ENCODE results near the gene TIMP1.

Gene TIMP1

GRCh38 chrX:47578692-47579091 is 3.5 kb upstream of the TIMP1 start:
- Mint-ChIP-seq H3K27me3 (peaks cover 21% of the 10 kb centered on the region), H3K9me3 (no peaks in the 10 kb centered on the region), H3K36me3 (ENCODE audit: low read depth) (peaks cover 7% of the 10 kb centered on the region), H3K4me3 (no peak overlapping the region), H3K27ac (peak overlapping the region; percentile 79), H3K4me1 (ENCODE audit: low read depth) (peaks cover 61% of the 10 kb centered on the region)
- intact Hi-C loops (cut with micrococcal nuclease): no loop called here

- H3K36me3 Mint-ChIP-seq (ENCODE audit: low read depth): peaks cover 14% of the 10 kb centered on the region
- peaks cover 16% of the 10 kb centered on the region for H3K27me3 Mint-ChIP-seq
- peak overlapping the region; percentile 59 for H3K4me3 Mint-ChIP-seq
- H3K27ac Mint-ChIP-seq: peak overlapping the region; percentile 79
- H3K4me1 Mint-ChIP-seq (ENCODE audit: low read depth): peaks cover 67% of the 10 kb centered on the region
- intact Hi-C loops (cut with micrococcal nuclease): no loop called here
- H3K9me3 Mint-ChIP-seq: no peaks in the 10 kb centered on the region
Observed at GRCh38 chrX:47579537-47579936, 2.7 kb upstream of the TIMP1 start.

DNA sequence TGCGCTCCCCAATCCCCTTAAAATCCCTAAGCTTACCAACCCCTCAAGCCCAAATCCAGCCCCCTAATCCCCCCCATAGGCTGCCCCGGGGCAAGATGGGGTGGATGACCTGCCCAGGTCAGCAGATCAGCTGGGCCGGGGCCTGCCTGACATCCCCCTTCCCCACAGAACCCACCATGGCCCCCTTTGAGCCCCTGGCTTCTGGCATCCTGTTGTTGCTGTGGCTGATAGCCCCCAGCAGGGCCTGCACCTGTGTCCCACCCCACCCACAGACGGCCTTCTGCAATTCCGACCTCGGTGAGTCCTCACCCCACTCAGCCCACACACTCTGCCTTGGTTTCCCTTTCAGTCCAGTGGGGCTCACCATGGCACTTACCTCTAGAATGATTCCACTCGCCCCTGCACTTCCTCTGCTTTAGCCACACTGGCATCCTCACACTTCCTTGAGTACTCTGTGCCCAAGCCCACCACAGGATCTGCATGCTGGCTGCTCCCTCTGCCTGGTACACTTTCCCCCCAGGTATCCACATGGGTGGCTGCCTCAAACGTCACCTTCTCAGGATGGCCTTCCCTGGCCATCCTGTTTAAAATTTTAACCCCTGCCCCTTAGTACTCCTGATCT is 1.1 kb downstream of the TIMP1 start:
- intact Hi-C loops (cut with micrococcal nuclease): loop anchor here (5.0 kb wide), 1 partner anchor 49 kb away; no protein-coding TSS in a partner anchor
- Mint-ChIP-seq H3K36me3 (ENCODE audit: low read depth) (peaks cover 39% of the 10 kb centered on the region), H3K9me3 (no peaks in the 10 kb centered on the region), H3K4me1 (ENCODE audit: low read depth) (peaks cover 70% of the 10 kb centered on the region), H3K27me3 (peaks cover 4% of the 10 kb centered on the region), H3K27ac (peak overlapping the region; percentile 77), H3K4me3 (peak overlapping the region; percentile 77)

GRCh38 chrX:47584714-47585113 is 2.5 kb downstream of the TIMP1 start:
- peaks cover 4% of the 10 kb centered on the region for H3K27me3 Mint-ChIP-seq

DNA sequence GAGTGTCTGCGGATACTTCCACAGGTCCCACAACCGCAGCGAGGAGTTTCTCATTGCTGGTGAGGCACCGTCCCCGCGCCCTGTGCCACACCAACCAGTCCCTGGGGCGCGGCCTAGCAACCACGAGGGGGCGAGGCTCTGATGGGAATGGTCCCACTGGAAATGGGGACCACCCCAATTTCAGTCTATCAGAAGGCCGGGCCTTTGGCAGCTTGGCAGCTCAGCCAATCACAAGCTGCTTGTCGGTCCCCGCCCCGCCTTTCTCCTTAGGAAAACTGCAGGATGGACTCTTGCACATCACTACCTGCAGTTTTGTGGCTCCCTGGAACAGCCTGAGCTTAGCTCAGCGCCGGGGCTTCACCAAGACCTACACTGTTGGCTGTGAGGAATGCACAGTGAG is 3.0 kb downstream of the TIMP1 start:
- intact Hi-C loops (cut with micrococcal nuclease): no loop called here
- Mint-ChIP-seq H3K4me3 (no peak overlapping the region), H3K27me3 (peaks cover 8% of the 10 kb centered on the region), H3K27ac (no peak overlapping the region), H3K36me3 (ENCODE audit: low read depth) (peaks cover 39% of the 10 kb centered on the region), H3K9me3 (no peaks in the 10 kb centered on the region), H3K4me1 (ENCODE audit: low read depth) (peaks cover 59% of the 10 kb centered on the region)

More at GRCh38 chrX:47584714-47585113, 2.5 kb downstream of the TIMP1 start:
- peaks cover 56% of the 10 kb centered on the region for H3K4me1 Mint-ChIP-seq (ENCODE audit: low read depth)
- no peak overlapping the region for H3K4me3 Mint-ChIP-seq
- H3K36me3 Mint-ChIP-seq (ENCODE audit: low read depth): peaks cover 39% of the 10 kb centered on the region
- no peak overlapping the region for H3K27ac Mint-ChIP-seq
- intact Hi-C loops (cut with micrococcal nuclease): loop anchor here (5.0 kb wide), 1 partner anchor 48 kb away; no protein-coding TSS in a partner anchor
- no peaks in the 10 kb centered on the region for H3K9me3 Mint-ChIP-seq

GRCh38 chrX:47586043-47586787 is 4.0 kb downstream of the TIMP1 start:
- Mint-ChIP-seq H3K9me3 (no peaks in the 10 kb centered on the region), H3K4me3 (no peak overlapping the region), H3K27me3 (peaks cover 9% of the 10 kb centered on the region), H3K4me1 (ENCODE audit: low read depth) (peaks cover 59% of the 10 kb centered on the region), H3K27ac (no peak overlapping the region), H3K36me3 (ENCODE audit: low read depth) (peaks cover 39% of the 10 kb centered on the region)
- intact Hi-C loops (cut with micrococcal nuclease): no loop called here

DNA sequence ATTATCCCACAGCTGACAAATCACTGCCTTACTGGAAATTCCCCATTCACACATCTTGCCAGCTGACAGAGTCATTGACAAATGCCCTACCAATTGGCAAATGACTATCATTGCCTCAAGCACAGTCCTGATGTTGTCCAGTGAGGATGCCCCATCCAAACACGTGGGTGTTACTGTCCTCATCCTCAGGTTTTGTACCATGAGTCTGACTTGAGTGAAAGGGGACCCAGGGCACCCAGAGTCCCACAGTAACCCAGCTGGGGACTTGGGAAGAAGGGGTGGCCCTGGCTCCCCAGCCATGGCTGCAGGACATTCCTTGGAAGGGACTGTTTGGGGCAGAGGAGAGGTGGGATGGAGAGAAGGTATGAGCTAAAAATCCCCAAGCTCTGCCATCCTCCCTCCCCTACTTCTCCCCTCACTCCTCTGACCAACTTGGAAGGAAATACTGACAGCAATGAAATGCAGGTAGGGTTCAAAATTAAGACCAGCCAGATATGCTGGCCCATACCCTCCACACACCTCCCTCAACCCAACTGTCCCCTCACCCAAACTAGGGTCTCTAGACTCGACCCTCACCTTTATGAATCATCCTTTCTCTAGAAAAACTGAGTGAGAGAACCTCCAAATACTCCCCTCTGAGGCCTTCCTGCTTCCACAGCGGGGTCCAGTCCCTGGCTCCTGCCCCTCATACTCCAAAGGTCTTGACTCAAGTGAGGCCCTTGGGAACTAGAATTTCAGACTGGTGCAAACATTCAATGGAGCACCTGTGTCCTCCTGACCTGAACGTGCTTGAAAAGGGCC is 5.1 kb downstream of the TIMP1 start:
- H3K27me3 Mint-ChIP-seq: peaks cover 9% of the 10 kb centered on the region
- intact Hi-C loops (cut with micrococcal nuclease): no loop called here
- no peak overlapping the region for H3K4me3 Mint-ChIP-seq
- H3K27ac Mint-ChIP-seq: no peak overlapping the region
- H3K4me1 Mint-ChIP-seq (ENCODE audit: low read depth): peaks cover 48% of the 10 kb centered on the region
- no peaks in the 10 kb centered on the region for H3K9me3 Mint-ChIP-seq
- H3K36me3 Mint-ChIP-seq (ENCODE audit: low read depth): peaks cover 39% of the 10 kb centered on the region

- Mint-ChIP-seq H3K27ac (no peak overlapping the region), H3K9me3 (no peaks in the 10 kb centered on the region), H3K27me3 (peaks cover 9% of the 10 kb centered on the region), H3K4me1 (ENCODE audit: low read depth) (peaks cover 41% of the 10 kb centered on the region), H3K36me3 (ENCODE audit: low read depth) (peaks cover 38% of the 10 kb centered on the region), H3K4me3 (no peak overlapping the region)
- intact Hi-C loops (cut with micrococcal nuclease): no loop called here
Observed at GRCh38 chrX:47587906-47588735, 5.9 kb downstream of the TIMP1 start.

DNA sequence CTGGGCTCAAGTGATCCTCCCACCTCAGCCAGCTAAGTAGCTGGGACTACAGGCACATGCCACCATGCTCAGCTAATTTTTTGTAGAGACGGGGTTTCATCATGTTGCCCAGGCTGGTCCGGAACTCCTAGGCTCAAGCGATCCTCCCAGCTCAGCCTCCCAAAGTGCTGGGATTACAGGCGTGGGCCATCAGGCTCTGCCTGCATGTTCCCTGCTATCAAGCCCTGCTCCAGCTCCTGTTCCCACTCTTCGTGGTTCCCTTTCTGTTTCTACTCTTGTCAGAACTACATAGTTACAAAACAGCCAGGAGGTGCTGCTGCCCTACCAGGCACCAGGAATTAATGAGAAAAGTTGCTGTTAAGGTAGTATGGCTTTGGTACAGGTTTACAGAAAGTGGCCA is 8.7 kb downstream of the TIMP1 start:
- intact Hi-C loops (cut with micrococcal nuclease): no loop called here
- no peak overlapping the region for H3K27ac Mint-ChIP-seq

DNA sequence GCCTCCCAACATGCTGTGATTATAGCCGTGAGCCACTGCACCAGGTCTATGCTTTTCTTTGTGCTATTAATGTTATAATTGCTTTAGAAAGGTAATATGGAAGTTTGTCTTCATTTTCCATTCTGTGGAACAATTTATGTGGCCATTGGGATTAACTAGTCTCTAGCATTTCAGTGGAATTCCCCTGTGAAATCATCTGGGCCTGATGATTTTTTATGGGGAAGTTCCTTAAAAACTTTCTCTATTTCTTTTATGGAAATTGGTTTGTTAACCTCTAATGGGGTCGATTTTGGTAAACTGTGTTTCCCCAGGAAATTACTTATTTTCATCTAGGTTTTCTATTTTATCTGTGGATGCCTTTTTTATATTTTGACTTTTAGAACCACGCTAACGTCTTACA is 11.3 kb downstream of the TIMP1 start:
- peaks cover 5% of the 10 kb centered on the region for H3K27me3 Mint-ChIP-seq
- no peak overlapping the region for H3K4me3 Mint-ChIP-seq
- H3K27ac Mint-ChIP-seq: no peak overlapping the region
- H3K4me1 Mint-ChIP-seq (ENCODE audit: low read depth): peaks cover 12% of the 10 kb centered on the region
- H3K9me3 Mint-ChIP-seq: peaks cover 10% of the 10 kb centered on the region
- H3K36me3 Mint-ChIP-seq (ENCODE audit: low read depth): peaks cover 6% of the 10 kb centered on the region
- intact Hi-C loops (cut with micrococcal nuclease): no loop called here

More for the DNA sequence above, 8.7 kb downstream of the TIMP1 start:
- H3K4me1 Mint-ChIP-seq (ENCODE audit: low read depth): peaks cover 13% of the 10 kb centered on the region
- H3K36me3 Mint-ChIP-seq (ENCODE audit: low read depth): peaks cover 10% of the 10 kb centered on the region
- H3K9me3 Mint-ChIP-seq: no peaks in the 10 kb centered on the region
- H3K4me3 Mint-ChIP-seq: no peak overlapping the region
- H3K27me3 Mint-ChIP-seq: peaks cover 9% of the 10 kb centered on the region

- peaks cover 5% of the 10 kb centered on the region for H3K4me1 Mint-ChIP-seq (ENCODE audit: low read depth)
- intact Hi-C loops (cut with micrococcal nuclease): no loop called here
- no peak overlapping the region for H3K4me3 Mint-ChIP-seq
- H3K36me3 Mint-ChIP-seq (ENCODE audit: low read depth): peaks cover 6% of the 10 kb centered on the region
- peaks cover 3% of the 10 kb centered on the region for H3K27me3 Mint-ChIP-seq
- H3K27ac Mint-ChIP-seq: no peak overlapping the region
- H3K9me3 Mint-ChIP-seq: peaks cover 10% of the 10 kb centered on the region
Observed at GRCh38 chrX:47595716-47596251, 13.5 kb downstream of the TIMP1 start.

DNA sequence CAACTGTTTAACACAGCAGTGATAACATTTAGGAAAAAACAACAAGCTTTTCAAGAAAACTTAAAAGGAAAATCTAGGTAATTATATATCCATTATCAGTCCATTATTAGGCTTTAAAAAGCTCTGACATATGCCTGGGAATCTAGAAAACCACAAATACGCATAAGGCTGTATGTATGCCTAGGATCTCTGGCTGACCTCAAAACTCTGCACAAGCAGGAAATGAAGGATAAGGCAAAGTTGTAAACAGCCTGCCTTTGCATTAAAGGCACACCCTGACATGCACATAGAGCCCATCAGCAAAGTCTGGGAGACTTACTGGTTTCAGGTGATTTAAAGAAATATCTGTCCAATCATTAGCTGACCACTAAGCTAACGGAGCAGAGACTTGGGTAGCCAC is 14.0 kb downstream of the TIMP1 start:
- Mint-ChIP-seq H3K27ac (no peak overlapping the region), H3K27me3 (peaks cover 3% of the 10 kb centered on the region), H3K36me3 (ENCODE audit: low read depth) (peaks cover 6% of the 10 kb centered on the region), H3K4me1 (ENCODE audit: low read depth) (peaks cover 5% of the 10 kb centered on the region), H3K9me3 (peaks cover 10% of the 10 kb centered on the region), H3K4me3 (no peak overlapping the region)
- intact Hi-C loops (cut with micrococcal nuclease): no loop called here

DNA sequence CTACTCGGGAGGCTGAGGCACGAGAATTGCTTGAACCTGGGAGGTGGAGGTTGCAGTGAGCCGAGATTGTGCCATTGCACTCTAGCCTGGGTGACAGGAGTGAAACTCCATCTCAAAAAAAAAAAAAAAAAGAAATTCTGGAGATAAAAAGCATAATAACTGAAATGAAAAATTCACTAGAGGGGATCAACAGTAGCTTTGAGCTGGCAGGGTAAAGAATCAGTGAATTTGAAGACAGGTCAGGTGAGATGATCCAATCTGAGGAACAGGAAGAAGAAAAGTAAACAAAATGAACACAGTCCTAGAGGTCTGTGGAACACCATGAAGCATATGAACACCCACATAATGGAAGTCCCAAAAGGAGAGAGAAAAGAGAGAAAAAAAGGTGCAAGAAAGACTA is 15.0 kb downstream of the TIMP1 start:
- H3K4me3 Mint-ChIP-seq: no peak overlapping the region
- H3K36me3 Mint-ChIP-seq (ENCODE audit: low read depth): peaks cover 6% of the 10 kb centered on the region
- peaks cover 10% of the 10 kb centered on the region for H3K9me3 Mint-ChIP-seq
- H3K27me3 Mint-ChIP-seq: peaks cover 3% of the 10 kb centered on the region
- intact Hi-C loops (cut with micrococcal nuclease): no loop called here
- H3K27ac Mint-ChIP-seq: no peak overlapping the region
- H3K4me1 Mint-ChIP-seq (ENCODE audit: low read depth): peaks cover 5% of the 10 kb centered on the region
